ENCODE data around the gene PNLIPRP2. TPM values are rescaled to one million over a fixed set of nuclear protein-coding genes. Genes with fewer than 3 reads are reported as not detected.

PNLIPRP2 gene
- total RNA-seq, 2 experiments from 2014 or later: not detected

DNA sequence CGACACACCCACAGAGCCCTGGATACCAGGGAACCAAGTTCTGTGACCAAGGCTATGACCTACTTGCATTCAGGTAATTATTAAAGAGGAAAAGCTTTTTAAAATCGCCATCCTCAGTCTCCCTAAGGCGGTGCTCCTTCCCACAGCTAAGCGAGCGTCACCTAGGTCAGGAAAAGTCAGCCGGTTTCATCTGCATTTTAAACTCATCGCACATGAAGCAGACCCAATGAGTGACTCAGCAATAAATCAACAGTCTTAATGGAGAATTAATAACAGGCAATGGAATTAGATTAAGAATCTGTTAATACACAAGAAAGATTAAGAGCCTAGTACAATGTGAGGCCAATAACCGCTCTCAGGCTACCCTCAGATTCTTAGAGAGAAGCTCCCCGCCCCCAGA, 62.4 kb downstream of the PNLIPRP2 start:
- DNase-seq (ENCODE audit: low spot score): no peak
- Histone ChIP-seq H3K9me2 (ENCODE audit: insufficient read depth, low read length) (no peaks in the 10 kb centered on the region), H3K36me3 (ENCODE audit: insufficient read depth, low read length) (no peaks in the 10 kb centered on the region), H3K79me2 (ENCODE audit: insufficient read depth, low read depth, low read length) (no peaks in the 10 kb centered on the region), H3K9me3 (ENCODE audit: low read length) (no peaks in the 10 kb centered on the region), H3K27ac (ENCODE audit: low read depth, low read length, poor library complexity, severe bottlenecking) (no peak overlapping the region), H3K4me3 (ENCODE audit: low read depth, low read length, poor library complexity, severe bottlenecking) (no peak overlapping the region), H3K4me2 (ENCODE audit: low read length) (no peak overlapping the region), H3K4me1 (ENCODE audit: insufficient read depth, low read length, poor library complexity, severe bottlenecking) (no peaks in the 10 kb centered on the region), H2AFZ (ENCODE audit: low read length) (no peak overlapping the region), H4K20me1 (ENCODE audit: insufficient read depth, low read length) (no peaks in the 10 kb centered on the region)
- BruUV-seq (replicated peaks): no TSS peak
- CTCF ChIA-PET (ENCODE audit: unreplicated experiment): no interaction called here
- TF ChIP-seq, protein P1, sequence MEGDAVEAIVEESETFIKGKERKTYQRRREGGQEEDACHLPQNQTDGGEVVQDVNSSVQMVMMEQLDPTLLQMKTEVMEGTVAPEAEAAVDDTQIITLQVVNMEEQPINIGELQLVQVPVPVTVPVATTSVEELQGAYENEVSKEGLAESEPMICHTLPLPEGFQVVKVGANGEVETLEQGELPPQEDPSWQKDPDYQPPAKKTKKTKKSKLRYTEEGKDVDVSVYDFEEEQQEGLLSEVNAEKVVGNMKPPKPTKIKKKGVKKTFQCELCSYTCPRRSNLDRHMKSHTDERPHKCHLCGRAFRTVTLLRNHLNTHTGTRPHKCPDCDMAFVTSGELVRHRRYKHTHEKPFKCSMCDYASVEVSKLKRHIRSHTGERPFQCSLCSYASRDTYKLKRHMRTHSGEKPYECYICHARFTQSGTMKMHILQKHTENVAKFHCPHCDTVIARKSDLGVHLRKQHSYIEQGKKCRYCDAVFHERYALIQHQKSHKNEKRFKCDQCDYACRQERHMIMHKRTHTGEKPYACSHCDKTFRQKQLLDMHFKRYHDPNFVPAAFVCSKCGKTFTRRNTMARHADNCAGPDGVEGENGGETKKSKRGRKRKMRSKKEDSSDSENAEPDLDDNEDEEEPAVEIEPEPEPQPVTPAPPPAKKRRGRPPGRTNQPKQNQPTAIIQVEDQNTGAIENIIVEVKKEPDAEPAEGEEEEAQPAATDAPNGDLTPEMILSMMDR (conservative IDR thresholded peaks at IDR 0.05; ENCODE audit: low read length): no peak
- TF ChIP-seq EZH2phosphoT487 (IDR thresholded peaks at IDR 0.05; ENCODE audit: borderline replicate concordance, low read depth, low read length): no peak
- POLR2A ChIA-PET: no interaction called here
- intact Hi-C loops (cut with micrococcal nuclease; ENCODE audit: unreplicated experiment): no loop called here

DNA sequence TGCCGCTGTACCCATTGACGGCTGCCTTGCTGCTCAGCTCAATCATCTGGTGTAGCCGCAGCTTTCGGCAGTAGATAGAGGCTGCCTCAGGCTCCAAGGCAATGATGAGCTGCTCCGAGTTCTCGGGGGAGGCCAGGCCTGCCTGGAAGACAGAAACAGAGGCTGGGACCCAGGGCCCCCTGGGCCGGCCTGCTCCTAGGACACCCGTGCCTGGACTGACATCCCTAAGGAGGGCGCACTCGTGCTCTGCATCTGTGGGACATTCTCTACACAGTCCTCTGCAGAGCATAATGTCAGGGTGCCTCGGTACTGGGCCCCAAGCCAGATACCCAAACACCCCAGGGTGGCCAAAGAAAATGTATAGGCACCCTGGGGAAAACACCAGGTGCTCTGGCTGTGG, 63.1 kb downstream of the PNLIPRP2 start:
- intact Hi-C loops (cut with micrococcal nuclease; ENCODE audit: unreplicated experiment): no loop called here
- Histone ChIP-seq H2AFZ (ENCODE audit: low read length) (no peak overlapping the region), H3K36me3 (ENCODE audit: insufficient read depth, low read length) (no peaks in the 10 kb centered on the region), H3K27ac (ENCODE audit: low read depth, low read length, poor library complexity, severe bottlenecking) (no peak overlapping the region), H3K4me1 (ENCODE audit: insufficient read depth, low read length, poor library complexity, severe bottlenecking) (no peaks in the 10 kb centered on the region), H4K20me1 (ENCODE audit: insufficient read depth, low read length) (no peaks in the 10 kb centered on the region), H3K4me2 (ENCODE audit: low read length) (no peak overlapping the region), H3K9me2 (ENCODE audit: insufficient read depth, low read length) (no peaks in the 10 kb centered on the region), H3K4me3 (ENCODE audit: low read depth, low read length, poor library complexity, severe bottlenecking) (no peak overlapping the region), H3K79me2 (ENCODE audit: insufficient read depth, low read depth, low read length) (no peaks in the 10 kb centered on the region), H3K9me3 (ENCODE audit: low read length) (no peaks in the 10 kb centered on the region)
- CTCF ChIA-PET (ENCODE audit: unreplicated experiment): no interaction called here
- POLR2A ChIA-PET: no interaction called here
- no peak for DNase-seq (ENCODE audit: low spot score)
- TF ChIP-seq, protein P1 (conservative IDR thresholded peaks at IDR 0.05; ENCODE audit: low read length): no peak
- TF ChIP-seq EZH2phosphoT487 (IDR thresholded peaks at IDR 0.05; ENCODE audit: borderline replicate concordance, low read depth, low read length): no peak
- no TSS peak for BruUV-seq (replicated peaks)

DNA sequence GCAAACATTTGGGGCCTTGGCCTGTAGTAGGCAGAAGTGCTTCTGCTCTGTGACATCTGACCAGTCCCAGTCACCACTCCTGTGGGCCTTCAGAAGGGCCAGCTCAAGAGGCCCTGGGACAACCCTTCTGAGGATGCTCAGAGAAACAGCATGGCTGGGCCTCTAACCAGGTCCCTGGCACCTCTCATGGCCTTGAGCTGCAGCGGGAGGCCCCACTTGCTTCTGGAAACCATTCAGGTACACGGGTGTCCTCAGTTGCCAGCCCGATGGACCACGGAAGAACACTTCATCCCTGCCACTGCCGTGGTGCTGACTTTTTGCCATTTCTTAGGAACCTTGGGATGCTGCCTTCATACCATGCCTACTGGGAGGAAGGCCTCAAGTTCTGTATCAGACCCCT, 64.0 kb downstream of the PNLIPRP2 start:
- TF ChIP-seq EZH2phosphoT487 (IDR thresholded peaks at IDR 0.05; ENCODE audit: borderline replicate concordance, low read depth, low read length): no peak
- TF ChIP-seq, protein P1 (conservative IDR thresholded peaks at IDR 0.05; ENCODE audit: low read length): no peak
- no peak for DNase-seq (ENCODE audit: low spot score)
- no peak overlapping the region for H3K4me3 ChIP-seq (ENCODE audit: low read depth, low read length, poor library complexity, severe bottlenecking)
- H3K9me2 ChIP-seq (ENCODE audit: insufficient read depth, low read length): no peaks in the 10 kb centered on the region
- CTCF ChIA-PET (ENCODE audit: unreplicated experiment): no interaction called here
- H3K4me2 ChIP-seq (ENCODE audit: low read length): no peak overlapping the region
- BruUV-seq (replicated peaks): no TSS peak
- POLR2A ChIA-PET: no interaction called here
- no peak overlapping the region for H2AFZ ChIP-seq (ENCODE audit: low read length)
- no peaks in the 10 kb centered on the region for H3K36me3 ChIP-seq (ENCODE audit: insufficient read depth, low read length)
- H3K4me1 ChIP-seq (ENCODE audit: insufficient read depth, low read length, poor library complexity, severe bottlenecking): no peaks in the 10 kb centered on the region
- intact Hi-C loops (cut with micrococcal nuclease; ENCODE audit: unreplicated experiment): no loop called here
- no peaks in the 10 kb centered on the region for H3K9me3 ChIP-seq (ENCODE audit: low read length)
- no peaks in the 10 kb centered on the region for H3K79me2 ChIP-seq (ENCODE audit: insufficient read depth, low read depth, low read length)
- H4K20me1 ChIP-seq (ENCODE audit: insufficient read depth, low read length): no peaks in the 10 kb centered on the region
- H3K27ac ChIP-seq (ENCODE audit: low read depth, low read length, poor library complexity, severe bottlenecking): no peak overlapping the region
